PFSK-1 (cell line): ENCODE measurements around the gene SPOCK3.

Experiments
- POLR2AphosphoS5 ChIP-seq: IDR thresholded peaks from 2 replicates; pipeline ENCODE4 v1.6.1; 2012; ENCODE audit warnings: low read depth, mild to moderate bottlenecking, control low read depth, low read length, moderate library complexity
- TAF1 ChIP-seq: IDR thresholded peaks from 2 replicates; pipeline ENCODE4 v1.6.1; 2012; ENCODE audit warnings: low read length, control low read depth, borderline replicate concordance; ENCODE audit not compliant: insufficient read depth
- TF ChIP-seq, protein P1 (sequence below), 2 experiments: IDR thresholded peaks; 2 replicates each; pipeline versions ENCODE4 v1.6.1 to v1.8.0; 2011 to 2012; ENCODE audit warnings: low read depth in 2 of 2, low read length in 2 of 2, control low read depth in 1 of 2, inconsistent platforms in 1 of 2, mild to moderate bottlenecking in 1 of 2, moderate library complexity in 1 of 2; ENCODE audit not compliant: insufficient read depth in 1 of 2

GRCh38 chr4:167196344-167197012 lies 37.8 kb downstream of the SPOCK3 start:
- TF ChIP-seq TAF1: no peak
- TF ChIP-seq POLR2AphosphoS5: no peak
- TF ChIP-seq, protein P1, sequence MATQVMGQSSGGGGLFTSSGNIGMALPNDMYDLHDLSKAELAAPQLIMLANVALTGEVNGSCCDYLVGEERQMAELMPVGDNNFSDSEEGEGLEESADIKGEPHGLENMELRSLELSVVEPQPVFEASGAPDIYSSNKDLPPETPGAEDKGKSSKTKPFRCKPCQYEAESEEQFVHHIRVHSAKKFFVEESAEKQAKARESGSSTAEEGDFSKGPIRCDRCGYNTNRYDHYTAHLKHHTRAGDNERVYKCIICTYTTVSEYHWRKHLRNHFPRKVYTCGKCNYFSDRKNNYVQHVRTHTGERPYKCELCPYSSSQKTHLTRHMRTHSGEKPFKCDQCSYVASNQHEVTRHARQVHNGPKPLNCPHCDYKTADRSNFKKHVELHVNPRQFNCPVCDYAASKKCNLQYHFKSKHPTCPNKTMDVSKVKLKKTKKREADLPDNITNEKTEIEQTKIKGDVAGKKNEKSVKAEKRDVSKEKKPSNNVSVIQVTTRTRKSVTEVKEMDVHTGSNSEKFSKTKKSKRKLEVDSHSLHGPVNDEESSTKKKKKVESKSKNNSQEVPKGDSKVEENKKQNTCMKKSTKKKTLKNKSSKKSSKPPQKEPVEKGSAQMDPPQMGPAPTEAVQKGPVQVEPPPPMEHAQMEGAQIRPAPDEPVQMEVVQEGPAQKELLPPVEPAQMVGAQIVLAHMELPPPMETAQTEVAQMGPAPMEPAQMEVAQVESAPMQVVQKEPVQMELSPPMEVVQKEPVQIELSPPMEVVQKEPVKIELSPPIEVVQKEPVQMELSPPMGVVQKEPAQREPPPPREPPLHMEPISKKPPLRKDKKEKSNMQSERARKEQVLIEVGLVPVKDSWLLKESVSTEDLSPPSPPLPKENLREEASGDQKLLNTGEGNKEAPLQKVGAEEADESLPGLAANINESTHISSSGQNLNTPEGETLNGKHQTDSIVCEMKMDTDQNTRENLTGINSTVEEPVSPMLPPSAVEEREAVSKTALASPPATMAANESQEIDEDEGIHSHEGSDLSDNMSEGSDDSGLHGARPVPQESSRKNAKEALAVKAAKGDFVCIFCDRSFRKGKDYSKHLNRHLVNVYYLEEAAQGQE (IDR thresholded peaks at IDR 0.05; ENCODE audit: insufficient read depth in 1 of 2, low read depth in 2 of 2, low read length in 2 of 2): no peak
